HG02763 (cell line): ENCODE measurements around the gene NOXA1.
"Not testable (repeated sequence)": the region's sequence is repeated elsewhere in the genome, so short reads cannot be mapped to it uniquely, and the experiment has no call there.

ENCODE experiments used
- ATAC-seq: cut with Tn5 transposase; IDR thresholded peaks from one replicate; pipeline ENCODE4 v1.9.1; 2021; ENCODE audit warnings: mild to moderate bottlenecking, moderate library complexity; ENCODE audit not compliant: unreplicated experiment

The NOXA1 gene

GRCh38 chr9:137462986-137463930 is 40.1 kb downstream of the NOXA1 start:
- no peak for ATAC-seq

GRCh38 chr9:137463931-137464290 is 40.7 kb downstream of the NOXA1 start:
- ATAC-seq = no peak

- no peak for ATAC-seq
Measured at GRCh38 chr9:137464291-137464999, 41.3 kb downstream of the NOXA1 start.

- no peak for ATAC-seq
Measured at GRCh38 chr9:137465000-137465719, 42.0 kb downstream of the NOXA1 start.

GRCh38 chr9:137465720-137466388 is 42.7 kb downstream of the NOXA1 start:
- ATAC-seq = no peak

- not testable (repeated sequence) for ATAC-seq
Measured at GRCh38 chr9:137466389-137467085, 43.3 kb downstream of the NOXA1 start.

- ATAC-seq = no peak
Measured at GRCh38 chr9:137467161-137467581, 44.0 kb downstream of the NOXA1 start.

- no peak for ATAC-seq
Measured at GRCh38 chr9:137467896-137468295, 44.7 kb downstream of the NOXA1 start.

GRCh38 chr9:137470785-137471184 is 47.6 kb downstream of the NOXA1 start:
- ATAC-seq = no peak

- no peak for ATAC-seq
Measured at GRCh38 chr9:137474271-137474670, 51.1 kb downstream of the NOXA1 start.

GRCh38 chr9:137475666-137476065 is 52.5 kb downstream of the NOXA1 start:
- ATAC-seq = no peak

- no peak for ATAC-seq
Measured at GRCh38 chr9:137476856-137477255, 53.7 kb downstream of the NOXA1 start.

GRCh38 chr9:137477778-137478612 is 54.8 kb downstream of the NOXA1 start:
- ATAC-seq = no peak

GRCh38 chr9:137478613-137478961 is 55.4 kb downstream of the NOXA1 start:
- ATAC-seq = no peak

- ATAC-seq = no peak
Measured at GRCh38 chr9:137478962-137479861, 56.0 kb downstream of the NOXA1 start.

GRCh38 chr9:137479892-137480685 is 56.9 kb downstream of the NOXA1 start:
- ATAC-seq = no peak
